ENCODE measurements around the gene MYMK.

Gene MYMK

DNA sequence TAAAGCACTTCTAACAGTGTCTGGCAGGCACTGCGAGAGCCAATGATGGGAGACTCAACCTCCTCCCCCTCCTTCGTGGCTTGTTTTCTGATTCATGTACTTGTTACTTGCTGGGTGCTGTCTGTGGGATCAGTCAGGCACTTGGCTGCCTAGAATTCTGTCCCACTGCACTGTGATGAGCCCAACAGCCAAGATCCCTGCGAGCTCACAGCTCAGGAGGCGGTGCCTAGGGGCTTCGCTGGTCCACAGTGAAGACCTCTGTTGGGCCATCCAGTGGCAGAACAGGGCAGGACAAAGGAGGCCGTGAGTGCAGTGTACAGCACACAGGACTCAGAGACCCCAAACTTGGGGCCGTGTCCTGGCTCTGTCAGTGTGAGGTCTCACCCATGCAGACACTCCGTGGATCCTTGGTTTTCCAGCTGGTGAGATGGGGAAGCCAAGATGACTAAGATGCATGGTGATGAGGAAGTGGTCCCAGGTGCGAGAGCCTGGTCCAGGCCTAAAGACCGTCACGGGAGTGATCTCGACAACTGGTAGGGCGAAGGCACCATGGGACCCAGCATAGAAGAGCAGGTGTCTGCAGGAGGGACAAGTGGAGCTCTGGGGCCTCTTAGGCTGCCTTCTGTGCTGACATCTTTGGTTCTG is 19.5 kb downstream of the MYMK start:
- DNase-seq = no peak
- TF ChIP-seq POLR2A (IDR thresholded peaks at IDR 0.05; ENCODE audit: low read length) (no peak), GATA1 (IDR thresholded peaks at IDR 0.05; ENCODE audit: low read depth, low read length) (no peak)

DNA sequence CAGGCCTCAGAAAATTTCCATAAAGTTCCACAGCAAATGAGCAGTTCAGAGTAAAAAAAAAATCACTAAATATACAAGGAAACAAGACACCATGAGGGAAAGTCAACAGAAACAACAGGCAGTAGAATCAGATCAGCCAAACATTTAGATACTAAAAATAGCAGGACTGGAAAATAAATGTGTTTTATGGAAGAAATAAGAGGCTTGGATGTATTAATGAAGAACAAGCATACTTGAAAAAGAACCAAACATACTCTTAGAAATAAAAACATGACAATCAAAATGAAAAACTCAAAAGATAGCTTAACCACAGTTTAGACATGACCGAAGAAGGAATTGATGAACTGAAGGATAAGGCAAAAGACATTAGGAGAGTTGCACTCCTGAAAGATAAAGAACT is 22.6 kb downstream of the MYMK start:
- no peak for DNase-seq
- TF ChIP-seq GATA1 (IDR thresholded peaks at IDR 0.05; ENCODE audit: low read depth, low read length) (no peak), POLR2A (IDR thresholded peaks at IDR 0.05; ENCODE audit: low read length) (no peak)

DNA sequence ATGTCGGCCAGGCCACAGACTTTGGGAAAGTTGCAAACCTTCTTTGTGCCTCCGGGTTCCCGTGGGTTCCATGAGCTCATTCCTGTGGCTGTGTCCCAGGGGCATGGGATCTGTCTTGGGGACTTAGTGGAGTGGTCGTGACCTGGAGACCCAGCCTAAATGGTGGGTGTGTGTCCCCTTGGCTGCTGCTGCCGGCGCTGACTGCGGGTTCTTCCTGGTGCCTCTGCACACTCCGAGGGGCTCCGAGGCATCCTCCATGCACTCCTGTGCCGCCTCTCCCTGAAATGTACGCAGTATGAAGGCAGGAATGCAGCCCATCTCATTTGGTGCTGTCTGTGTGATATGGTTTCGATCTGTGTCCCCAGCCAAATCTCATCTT is 24.9 kb downstream of the MYMK start:
- TF ChIP-seq GATA1 (IDR thresholded peaks at IDR 0.05; ENCODE audit: low read depth, low read length) = no peak
- no peak for TF ChIP-seq POLR2A (IDR thresholded peaks at IDR 0.05; ENCODE audit: low read length)

DNA sequence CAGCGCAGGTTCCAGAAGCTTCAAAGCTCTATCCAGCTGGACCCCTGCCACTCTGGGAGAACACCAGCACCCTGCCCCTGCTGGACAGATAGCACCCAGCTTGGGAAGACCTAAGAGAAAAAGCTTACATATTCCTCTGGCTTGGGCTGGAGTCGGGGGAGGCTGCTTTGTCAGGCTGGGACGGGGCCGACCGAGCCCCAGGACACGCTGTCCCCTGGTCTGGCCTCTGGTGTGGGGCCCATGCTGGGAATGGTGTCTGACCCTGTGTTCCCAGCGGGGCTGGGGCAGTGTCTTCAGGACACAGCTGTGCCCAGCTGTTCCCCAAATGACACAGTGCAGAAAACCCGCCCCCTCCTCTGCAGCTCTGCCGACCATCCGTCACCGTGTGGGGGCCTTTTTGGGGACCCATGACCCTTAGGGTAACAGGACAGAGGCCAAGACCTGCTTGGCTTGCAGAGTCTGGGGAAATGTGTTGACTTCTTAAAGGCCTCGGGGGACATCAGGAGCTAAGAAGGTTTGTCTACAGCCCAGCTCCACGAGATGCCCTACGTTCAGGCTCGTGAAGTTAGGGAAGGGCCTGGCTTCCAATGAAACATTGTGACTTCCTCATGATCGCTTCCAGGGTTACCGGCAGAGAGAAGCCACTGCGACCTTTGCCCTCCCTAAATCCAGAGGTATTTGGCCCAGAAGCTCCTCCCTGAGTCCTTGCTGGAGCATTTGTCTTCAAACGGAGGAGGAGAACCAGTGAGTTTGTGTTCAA is 25.4 kb downstream of the MYMK start:
- TF ChIP-seq POLR2A (IDR thresholded peaks at IDR 0.05; ENCODE audit: low read length) = no peak
- no peak for TF ChIP-seq GATA1 (IDR thresholded peaks at IDR 0.05; ENCODE audit: low read depth, low read length)
- DNase-seq = no peak

More for the DNA sequence above, 24.9 kb downstream of the MYMK start:
- no peak for DNase-seq

DNA sequence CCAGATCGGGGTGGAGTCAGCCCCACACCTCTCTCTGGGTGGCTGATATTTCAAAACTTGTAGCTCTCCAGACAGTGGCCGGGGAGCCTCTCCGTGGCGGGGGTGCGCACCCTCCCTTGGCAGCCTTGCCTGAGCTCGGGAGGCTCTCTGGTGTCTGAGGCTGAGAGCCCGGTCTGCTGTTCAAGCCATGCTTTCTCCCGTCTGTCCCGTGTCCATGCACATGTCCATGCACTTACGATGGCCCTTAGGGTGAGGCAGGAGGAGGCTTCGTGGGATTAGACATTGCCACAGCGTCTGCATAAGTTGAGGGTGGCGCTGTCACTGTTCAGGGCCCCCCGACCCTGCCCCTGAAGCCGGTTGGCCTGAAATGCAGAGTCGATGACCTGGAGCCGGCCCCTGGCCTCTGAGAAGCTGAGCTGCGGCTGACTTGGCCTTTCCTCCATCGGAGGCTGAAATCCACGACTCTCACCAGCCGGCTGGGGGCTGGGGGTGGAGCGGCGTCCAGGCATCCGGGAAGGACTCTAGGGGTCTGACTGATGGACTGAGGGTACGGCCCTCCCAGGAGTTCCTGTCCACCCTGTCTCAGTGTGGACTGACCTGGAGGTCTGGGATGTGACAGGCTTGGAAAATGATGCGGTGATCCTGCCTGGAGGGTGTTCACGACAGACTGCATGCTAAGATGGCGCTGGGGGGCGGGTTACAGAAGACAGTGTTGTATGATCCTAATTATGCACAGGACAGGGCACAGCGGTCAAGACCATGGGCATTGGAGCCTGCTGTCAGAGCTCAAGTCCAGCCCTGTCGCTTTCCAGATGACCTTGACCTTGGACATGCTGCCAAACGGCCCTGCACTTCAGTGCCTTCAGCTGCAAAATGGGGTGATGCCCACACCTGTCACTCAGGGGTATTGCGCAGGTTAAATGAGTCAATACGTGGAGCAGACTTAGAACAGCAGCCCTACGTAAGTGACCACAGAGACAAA is 27.6 kb downstream of the MYMK start:
- no peak for DNase-seq
- no peak for TF ChIP-seq GATA1 (IDR thresholded peaks at IDR 0.05; ENCODE audit: low read depth, low read length)
- no peak for TF ChIP-seq POLR2A (IDR thresholded peaks at IDR 0.05; ENCODE audit: low read length)

DNA sequence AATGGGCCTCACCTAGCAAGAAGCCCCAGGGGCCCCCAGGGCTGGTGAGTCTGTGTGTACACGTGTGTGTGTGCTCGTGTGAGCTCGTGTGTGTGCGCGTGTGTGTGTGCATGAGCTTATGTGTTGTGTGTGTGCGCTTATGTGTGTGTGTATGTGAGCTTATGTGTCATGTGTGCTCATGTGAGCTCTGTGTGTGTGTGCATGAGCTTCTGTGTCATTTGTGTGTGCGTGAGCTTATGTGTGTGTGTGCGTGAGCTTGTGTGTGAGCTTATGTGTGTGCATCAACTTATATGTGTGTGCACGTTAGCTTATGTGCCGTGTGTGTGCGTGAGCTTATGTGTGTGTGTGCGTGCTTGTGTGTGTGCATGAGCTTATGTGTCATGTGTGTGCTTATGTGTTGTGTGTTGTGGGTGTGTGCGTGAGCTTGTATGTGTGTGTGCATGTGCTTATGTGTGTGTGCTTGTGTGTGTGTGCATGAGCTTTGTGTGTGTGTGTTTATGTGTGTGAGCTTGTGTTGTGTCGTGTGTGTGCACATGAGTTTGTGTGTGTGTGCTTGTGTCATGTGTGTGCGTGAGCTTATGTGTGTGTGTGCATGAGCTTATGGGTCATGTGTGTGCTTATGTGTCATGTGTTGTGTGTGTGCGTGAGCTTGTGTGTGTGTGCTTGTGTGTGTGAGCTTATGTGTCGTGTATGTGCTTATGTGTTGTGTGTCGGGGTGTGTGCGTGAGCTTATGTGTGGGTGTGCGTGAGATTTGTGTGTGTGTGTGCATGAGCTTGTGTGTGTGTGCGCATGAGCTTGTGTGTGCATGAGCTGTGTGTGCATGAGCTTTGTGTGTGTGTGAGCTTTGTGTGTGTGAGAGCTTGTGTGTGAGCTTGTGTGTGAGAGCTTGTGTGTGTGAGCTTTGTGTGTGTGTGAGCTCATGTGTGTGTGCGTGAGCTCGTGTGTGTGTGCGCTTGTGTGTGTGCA is 29.1 kb downstream of the MYMK start:
- no peak for DNase-seq
- TF ChIP-seq POLR2A (IDR thresholded peaks at IDR 0.05; ENCODE audit: low read length) (no peak), GATA1 (IDR thresholded peaks at IDR 0.05; ENCODE audit: low read depth, low read length) (no peak)

DNA sequence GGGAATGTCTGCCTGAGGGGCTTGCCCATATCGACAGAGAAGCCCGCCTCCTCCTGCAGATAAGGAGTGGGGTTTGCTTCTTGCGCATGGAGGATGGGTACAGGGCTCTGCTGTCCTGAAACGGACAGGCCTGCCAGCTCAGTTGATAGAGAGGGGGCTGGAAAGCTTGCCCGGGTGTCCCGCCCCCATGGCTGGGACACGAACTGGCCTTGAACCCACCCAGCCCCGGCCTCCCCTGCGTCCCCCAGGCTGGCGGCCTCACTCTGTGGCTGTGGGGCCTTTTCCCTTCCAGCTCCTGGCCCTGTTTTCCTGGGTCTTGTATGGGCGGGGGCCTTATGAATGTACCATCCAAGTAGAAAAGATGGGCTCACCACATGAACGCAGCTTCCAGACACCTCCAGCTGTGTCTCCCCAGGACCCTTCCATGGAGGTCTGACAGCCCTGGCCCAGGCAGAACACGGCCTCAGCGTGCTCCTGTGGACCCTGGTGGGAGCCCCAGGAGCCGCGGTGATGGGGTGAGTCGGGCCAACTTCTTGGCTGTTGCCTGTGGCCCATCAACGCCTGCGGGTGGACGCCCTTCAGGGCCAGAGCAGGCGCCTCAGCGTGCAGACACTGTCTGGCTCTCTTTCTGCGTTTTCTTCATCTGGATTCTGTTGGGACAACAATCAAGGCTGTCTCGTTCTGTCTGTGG is 30.0 kb downstream of the MYMK start:
- TF ChIP-seq GATA1 (IDR thresholded peaks at IDR 0.05; ENCODE audit: low read depth, low read length) (no peak), POLR2A (IDR thresholded peaks at IDR 0.05; ENCODE audit: low read length) (no peak)
- no peak for DNase-seq

DNA sequence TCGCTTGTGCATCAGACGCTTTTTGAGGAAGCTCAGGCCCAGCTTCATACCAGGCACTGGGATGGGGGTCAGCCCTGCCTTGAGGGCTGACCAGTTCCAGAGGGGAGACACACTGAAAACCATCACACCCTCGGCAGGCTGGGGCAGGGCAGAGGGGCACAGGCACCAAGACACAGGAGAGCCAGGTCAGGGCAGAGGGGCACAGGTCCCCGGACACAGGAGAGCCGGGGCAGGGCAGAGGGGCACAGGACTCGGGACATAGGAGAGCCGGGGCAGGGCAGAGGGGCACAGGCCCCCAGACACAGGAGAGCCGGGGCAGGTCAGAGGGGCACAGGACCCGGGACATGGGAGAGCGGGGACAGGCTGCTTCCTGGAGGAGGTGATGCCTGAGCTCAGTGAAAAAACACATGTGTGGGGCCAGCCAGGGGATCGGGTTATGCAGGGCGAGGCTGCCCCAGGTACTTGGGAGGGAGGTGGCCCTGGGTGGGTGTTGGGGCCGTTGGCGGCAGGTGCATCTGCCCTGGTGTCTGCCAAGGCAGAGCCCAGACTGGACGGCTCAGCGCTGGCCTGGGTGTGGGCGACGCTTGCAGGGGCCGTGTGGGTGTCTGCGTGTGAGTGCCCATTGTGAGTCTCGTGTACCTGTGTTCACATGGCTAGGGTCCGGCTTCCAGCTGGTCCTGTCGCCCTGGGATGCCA is 30.8 kb downstream of the MYMK start:
- TF ChIP-seq GATA1 (IDR thresholded peaks at IDR 0.05; ENCODE audit: low read depth, low read length) (no peak), POLR2A (IDR thresholded peaks at IDR 0.05; ENCODE audit: low read length) (no peak)
- no peak for DNase-seq

DNA sequence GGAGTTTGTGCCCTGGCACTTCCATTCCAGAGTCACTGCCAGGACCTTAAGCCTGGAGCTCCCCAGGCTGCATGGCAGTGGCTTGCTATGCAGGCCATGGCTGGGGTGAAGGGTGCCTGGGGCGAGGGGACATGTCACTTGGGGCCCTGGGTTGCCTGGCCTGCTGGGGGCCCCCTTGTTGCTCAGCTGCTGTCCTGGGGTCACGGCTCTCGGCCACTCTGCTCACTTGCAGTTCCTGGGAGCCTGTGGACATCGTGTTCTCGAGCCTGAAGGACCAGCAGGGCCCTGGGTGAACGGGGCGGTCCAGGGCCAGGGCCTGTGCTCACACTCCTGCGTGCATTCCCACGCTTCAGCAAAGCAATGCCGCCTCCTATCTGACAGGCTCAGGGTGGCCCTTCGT is 31.3 kb downstream of the MYMK start:
- no peak for DNase-seq
- TF ChIP-seq GATA1 (IDR thresholded peaks at IDR 0.05; ENCODE audit: low read depth, low read length) = no peak
- no peak for TF ChIP-seq POLR2A (IDR thresholded peaks at IDR 0.05; ENCODE audit: low read length)

DNA sequence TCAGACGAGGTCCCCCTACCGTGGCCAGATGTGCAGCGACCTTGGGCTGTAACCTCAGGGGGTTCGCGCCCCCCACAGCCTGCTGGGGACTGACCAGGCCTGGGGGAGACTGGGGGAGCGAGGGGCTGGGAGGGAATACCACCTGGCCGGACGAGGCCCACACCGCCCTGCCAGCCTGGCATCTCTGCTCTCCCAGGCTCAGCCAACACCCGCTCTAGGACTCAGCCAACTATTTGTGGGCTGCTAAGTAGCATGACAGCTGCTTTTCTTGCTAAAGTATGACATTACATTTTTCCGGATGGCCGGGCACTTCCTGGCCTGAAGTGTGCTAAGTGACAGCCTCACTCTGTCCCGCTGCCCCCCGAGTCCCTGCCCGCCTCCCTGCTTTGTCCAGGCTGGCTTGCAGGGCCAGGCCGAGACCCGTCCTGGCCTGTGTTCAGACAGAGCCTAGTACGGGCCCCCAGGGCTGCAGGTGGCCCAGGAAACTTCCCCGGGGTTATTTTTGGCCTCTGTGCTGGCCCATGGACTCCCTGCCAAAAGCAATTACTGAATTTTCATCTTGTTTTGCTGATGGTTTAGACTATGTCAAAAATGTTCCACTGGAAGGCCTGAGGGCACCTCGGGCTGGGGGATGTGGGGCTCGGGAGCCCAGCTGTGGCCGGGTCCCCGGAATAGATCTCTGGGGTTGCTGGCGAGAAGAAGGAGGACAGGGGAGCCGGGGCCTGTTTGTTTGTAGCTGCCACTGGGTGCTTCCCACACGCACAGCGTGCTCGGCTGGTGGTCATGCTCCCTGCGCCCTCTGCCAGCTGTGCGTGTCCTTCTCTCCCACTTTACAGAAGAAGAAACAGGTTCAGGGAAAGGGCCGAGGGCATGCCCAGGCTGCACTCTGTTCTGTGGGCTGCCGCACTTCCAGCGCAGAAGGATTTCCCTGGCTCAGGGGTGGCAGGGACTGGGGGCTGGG is 32.4 kb downstream of the MYMK start:
- no peak for DNase-seq
- TF ChIP-seq GATA1 (IDR thresholded peaks at IDR 0.05; ENCODE audit: low read depth, low read length) (no peak), POLR2A (IDR thresholded peaks at IDR 0.05; ENCODE audit: low read length) (no peak)

DNA sequence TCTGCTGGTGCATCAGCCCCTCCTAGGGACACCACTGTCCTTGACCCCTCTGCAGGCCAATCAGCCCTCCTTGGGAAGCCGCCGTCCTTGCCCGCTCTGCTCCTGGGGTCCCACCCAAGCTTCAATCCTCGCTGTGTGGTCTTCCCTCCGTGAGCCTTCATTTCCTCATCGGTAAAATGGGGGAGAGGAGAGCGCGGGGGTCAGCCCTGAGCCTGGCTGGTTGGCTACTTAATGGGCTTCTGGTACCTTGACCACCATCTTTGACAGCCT is 33.2 kb downstream of the MYMK start:
- TF ChIP-seq POLR2A (IDR thresholded peaks at IDR 0.05; ENCODE audit: low read length) (no peak), GATA1 (IDR thresholded peaks at IDR 0.05; ENCODE audit: low read depth, low read length) (no peak)
- no peak for DNase-seq
